Measurements from ENCODE around the gene TCEANC2. TPM values are rescaled to one million over a fixed set of nuclear protein-coding genes. Genes with fewer than 3 reads are reported as not detected.

TCEANC2 gene
- total RNA-seq, 1 experiment from 2014 or later = 5.0 TPM

GRCh38 chr1:54114001-54114400 lies 60.6 kb downstream of the TCEANC2 start:
- no peak for DNase-seq (ENCODE audit: low read depth)

- DNase-seq (ENCODE audit: low read depth) = no peak
Measured at GRCh38 chr1:54114955-54115354, 61.5 kb downstream of the TCEANC2 start.

- DNase-seq (ENCODE audit: low read depth) = no peak
Measured at GRCh38 chr1:54115520-54115919, 62.1 kb downstream of the TCEANC2 start.

DNA sequence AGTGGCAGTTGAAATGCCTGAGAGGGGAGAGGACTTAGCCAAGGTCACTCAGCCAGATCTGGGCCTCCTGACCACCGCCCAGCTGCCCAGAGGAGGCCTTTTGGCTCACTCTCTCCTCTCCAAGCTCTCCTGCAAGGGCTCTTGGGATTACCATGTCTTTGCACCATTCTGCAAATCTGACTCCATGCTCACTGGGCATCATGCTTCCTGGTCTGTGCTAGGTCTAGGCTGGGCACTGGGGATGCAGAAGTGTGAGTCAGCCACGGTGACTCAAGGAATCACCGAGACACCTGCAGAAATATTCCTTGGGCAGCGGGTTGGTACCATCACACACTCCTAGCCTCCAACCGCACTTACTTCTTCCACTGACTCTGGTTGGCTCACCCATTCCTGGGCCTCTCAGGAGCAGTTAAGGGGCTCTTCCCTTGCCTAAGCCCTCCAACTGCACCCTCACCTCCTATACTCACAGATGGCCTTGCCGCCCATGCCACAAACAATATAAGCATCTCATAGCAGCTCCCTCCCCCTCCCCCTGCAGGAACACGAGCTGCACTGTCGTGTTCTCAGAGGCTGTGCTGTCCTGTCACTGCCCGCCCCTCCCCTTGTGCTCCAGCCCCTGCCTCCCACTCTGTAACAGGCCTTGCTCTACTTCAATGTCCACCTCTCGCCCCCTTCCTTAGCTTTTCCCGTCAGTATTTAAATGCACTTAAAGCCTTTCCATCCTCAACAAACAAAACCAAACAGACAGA lies 64.6 kb downstream of the TCEANC2 start:
- peak; percentile 68 for DNase-seq (ENCODE audit: low read depth)

DNA sequence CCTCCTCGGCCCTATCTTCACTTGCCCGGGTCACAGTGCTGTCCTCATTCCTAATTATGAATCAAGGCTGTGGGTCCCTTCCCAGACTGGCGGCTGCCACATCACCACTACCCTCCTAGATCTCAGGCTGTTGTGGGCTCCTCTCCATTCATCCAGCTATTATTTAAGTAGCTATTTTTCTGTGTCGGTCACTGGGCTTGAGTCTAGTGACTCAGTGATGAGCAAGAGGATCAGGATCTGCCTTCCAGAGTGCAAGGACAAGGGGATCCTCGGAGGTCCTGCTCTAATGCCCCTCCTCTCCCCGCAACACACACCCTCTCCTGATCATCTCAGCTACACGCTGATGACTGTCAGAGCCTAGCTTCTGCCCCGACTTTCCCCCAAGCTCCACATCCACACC lies 65.3 kb downstream of the TCEANC2 start:
- peak; percentile 85 for DNase-seq (ENCODE audit: low read depth)

GRCh38 chr1:54120018-54120697 lies 66.8 kb downstream of the TCEANC2 start:
- DNase-seq (ENCODE audit: low read depth) = no peak

- peak; percentile 82 for DNase-seq (ENCODE audit: low read depth)
Measured at GRCh38 chr1:54120698-54121481, 67.5 kb downstream of the TCEANC2 start.

- DNase-seq (ENCODE audit: low read depth) = peak; percentile 96
Measured at GRCh38 chr1:54121482-54122134, 68.2 kb downstream of the TCEANC2 start.

DNA sequence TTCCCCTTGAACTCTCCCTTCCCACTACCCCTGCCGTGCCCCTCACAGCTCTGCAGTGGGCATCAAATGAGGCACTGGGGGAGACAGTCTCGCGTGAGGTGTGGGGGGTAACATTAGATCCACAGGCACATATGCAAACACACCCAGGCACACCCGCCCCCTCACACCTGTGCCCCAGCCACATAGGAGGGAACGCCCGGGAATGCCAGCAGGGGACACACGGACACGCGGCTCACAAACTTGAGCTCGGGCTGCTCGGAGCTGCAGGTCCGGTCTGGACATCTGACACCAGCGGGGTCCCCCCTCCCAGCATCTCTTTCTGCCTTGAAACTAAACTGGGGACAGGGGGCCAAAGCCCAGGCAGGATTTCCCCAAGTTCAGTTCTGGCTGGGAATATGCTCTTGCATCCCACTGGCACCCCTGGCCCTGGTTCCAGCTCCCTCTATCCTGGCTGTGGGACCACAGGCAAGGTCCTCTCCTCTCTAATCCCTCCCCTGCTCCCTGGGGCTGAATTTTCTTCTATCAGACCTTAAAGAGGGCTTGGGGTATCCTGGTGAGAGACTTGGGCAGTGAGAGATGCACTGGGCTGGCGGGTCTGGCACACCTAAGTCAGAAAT lies 68.8 kb downstream of the TCEANC2 start:
- DNase-seq (ENCODE audit: low read depth) = no peak

DNA sequence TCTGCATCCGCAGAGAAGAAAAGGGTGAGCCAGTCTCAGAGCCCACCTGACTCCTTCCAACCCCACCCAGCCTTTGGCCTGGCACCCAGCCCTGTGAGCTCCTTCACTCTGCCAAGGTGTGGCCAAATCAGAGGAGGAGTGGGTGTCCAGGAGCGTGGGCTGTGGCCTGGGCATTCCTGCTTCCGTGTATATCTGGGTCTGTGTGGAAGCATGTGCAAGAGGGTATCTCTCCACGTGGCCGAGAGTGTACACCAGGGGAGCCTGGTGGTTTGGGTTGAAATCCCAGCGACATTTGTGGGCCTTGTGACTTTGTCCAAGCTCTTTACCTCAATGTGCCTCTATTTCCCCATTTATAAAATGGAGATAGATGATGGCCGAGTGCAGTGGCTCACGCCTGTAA lies 69.6 kb downstream of the TCEANC2 start:
- no peak for DNase-seq (ENCODE audit: low read depth)

GRCh38 chr1:54124472-54124871 lies 71.1 kb downstream of the TCEANC2 start:
- no peak for DNase-seq (ENCODE audit: low read depth)

GRCh38 chr1:54124906-54125305 lies 71.5 kb downstream of the TCEANC2 start:
- DNase-seq (ENCODE audit: low read depth) = no peak

DNA sequence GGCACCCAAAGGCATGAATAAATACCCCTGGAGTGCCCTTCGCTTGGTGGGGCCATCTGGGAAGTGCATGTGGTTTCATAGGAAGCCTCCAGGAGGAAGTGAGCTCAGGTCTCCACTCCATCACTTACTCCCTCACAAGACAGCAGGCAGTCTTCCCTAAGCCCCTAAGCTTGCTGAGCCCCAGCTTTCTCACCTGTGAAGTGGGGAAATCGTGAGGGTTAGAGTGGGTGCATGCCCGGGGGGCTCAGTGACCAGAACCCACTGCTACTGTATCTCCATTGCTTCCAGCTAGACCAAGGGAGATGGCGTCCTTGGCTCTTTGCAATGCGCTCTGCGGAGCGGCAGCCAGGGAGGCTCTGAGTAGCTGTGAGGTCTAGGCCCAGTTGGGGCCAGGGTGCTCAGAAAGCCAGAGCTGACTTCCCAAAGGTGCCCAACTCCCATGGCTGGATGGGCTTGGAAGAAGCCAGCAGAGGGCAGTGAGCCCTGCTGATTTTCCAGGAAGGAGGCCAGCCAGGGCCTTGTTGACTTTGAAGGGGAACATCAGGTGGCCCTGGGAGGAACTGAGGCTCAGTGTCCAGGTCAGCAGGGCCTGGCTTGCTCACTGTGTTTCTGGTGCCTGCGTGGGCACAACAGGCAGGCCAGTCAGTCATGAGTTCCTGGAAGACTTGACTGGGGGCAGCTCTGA lies 72.1 kb downstream of the TCEANC2 start:
- DNase-seq (ENCODE audit: low read depth) = peak; percentile 47

DNA sequence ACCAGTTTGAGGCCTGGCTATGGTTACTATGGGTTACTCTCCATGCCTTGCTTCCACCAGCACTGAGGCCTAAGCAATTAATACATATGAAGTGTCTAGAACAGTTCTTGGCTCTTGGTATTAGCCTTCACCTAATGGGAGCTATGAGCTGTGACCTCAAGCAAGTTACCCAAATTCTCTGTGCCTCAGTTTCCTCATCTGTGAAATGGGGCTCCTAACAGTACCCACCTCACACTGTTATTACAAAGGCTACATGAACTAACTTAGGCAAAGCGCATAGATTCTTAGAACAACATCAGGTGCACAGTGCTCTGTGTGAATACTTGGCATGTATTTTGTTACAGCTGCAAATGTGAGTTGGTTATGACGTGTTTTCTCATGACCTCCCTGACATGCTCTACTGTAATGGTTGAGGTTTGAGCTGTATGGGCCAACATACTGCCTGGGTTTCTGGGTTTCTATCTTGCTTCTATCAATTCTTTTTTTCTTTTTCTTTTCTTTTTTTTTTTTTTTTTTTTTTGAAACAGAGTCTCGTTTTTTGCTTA lies 72.9 kb downstream of the TCEANC2 start:
- DNase-seq (ENCODE audit: low read depth) = no peak

- DNase-seq (ENCODE audit: low read depth) = no peak
Measured at GRCh38 chr1:54127594-54128300, 74.3 kb downstream of the TCEANC2 start.

GRCh38 chr1:54129858-54130257 lies 76.5 kb downstream of the TCEANC2 start:
- no peak for DNase-seq (ENCODE audit: low read depth)

DNA sequence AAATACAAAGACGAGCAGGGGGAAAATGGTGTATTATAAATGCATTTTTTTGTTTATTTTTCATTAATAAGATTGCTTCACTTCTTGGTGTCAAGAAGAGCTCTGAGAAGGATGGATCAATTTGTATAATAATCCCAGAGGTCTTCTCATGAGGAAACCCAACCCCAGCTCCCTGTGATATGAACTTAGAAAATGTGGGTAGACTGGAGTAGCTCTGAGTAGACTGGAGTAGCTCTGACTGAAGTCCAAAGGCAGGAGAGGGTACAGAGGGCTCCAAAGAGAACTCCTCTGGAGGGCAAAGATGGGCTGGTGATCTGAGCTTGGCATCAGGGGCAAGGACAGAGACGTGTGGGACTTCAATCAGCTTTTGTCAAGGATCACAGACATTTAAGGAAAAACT lies 78.0 kb downstream of the TCEANC2 start:
- DNase-seq (ENCODE audit: low read depth) = no peak

DNA sequence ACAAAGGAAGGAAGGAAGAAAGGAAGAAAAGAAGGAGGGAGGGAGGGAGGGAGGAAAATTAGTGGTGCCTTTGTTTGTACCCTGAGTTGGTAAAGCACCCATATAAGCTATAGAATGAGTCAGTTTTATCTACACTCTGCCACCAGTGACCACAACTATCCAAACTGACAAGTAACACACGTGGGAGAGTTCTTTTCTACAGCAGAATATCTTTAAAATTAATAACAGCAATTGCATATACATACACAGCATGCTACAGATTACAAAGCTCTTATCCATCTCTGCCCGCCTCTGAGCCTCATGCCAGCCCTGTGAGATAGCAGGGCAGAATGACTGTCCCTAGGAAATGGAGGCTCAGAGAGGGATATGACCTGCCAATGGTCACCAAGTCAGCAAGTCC lies 79.1 kb downstream of the TCEANC2 start:
- DNase-seq (ENCODE audit: low read depth) = peak; percentile 40

DNA sequence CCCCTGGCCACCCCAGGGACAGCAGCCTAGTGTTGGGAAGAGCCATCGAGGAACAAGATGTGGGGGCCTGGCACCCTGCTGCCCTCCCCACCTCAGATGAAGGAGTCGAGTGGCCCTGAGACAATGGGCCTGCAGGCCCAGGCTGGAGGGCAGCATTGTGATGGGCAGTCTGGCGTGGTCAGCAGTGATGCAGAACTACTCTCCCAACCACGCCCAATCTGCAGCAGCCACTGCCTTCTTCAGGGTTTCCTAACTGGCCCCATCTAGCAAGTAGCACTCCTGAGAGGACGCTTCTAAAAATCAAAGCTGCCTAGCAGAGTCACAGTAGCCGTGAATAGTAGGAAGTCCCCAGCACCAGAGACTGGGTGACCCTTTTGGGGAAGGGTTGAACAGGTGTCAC lies 80.9 kb downstream of the TCEANC2 start:
- DNase-seq (ENCODE audit: low read depth) = no peak
